Upper lobe of left lung (tissue), 4 donors: ENCODE data around the gene DPCD.

ENCODE experiments used
- POLR2A ChIP-seq, 4 donors: fragments of 450-650 bp; IDR thresholded peaks; one replicate each; pipeline ENCODE4 v1.5.1; 2016 to 2017; ENCODE audit warnings: antibody characterized with exemption in 4 of 4, mild to moderate bottlenecking in 2 of 4
- TF ChIP-seq, protein P1 (sequence below), 6 experiments: fragments of 450-650 bp in 4 of 6; fragments of 200-600 bp in 2 of 6; sonication (generic) in 2 of 6; IDR thresholded peaks; one replicate each; pipeline ENCODE4 v1.5.1; 2016 to 2019; ENCODE audit warnings: antibody characterized with exemption in 6 of 6

- TF ChIP-seq, protein P1, sequence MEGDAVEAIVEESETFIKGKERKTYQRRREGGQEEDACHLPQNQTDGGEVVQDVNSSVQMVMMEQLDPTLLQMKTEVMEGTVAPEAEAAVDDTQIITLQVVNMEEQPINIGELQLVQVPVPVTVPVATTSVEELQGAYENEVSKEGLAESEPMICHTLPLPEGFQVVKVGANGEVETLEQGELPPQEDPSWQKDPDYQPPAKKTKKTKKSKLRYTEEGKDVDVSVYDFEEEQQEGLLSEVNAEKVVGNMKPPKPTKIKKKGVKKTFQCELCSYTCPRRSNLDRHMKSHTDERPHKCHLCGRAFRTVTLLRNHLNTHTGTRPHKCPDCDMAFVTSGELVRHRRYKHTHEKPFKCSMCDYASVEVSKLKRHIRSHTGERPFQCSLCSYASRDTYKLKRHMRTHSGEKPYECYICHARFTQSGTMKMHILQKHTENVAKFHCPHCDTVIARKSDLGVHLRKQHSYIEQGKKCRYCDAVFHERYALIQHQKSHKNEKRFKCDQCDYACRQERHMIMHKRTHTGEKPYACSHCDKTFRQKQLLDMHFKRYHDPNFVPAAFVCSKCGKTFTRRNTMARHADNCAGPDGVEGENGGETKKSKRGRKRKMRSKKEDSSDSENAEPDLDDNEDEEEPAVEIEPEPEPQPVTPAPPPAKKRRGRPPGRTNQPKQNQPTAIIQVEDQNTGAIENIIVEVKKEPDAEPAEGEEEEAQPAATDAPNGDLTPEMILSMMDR (IDR thresholded peaks at IDR 0.05): no peak
- TF ChIP-seq POLR2A (IDR thresholded peaks at IDR 0.05): no peak
Observed at GRCh38 chr10:101550965-101551364, 37.2 kb upstream of the DPCD start.
